Measurements from ENCODE around the gene C1QL2.
A peak's percentile ranks its signal among the peaks of the same experiment; 100 is the strongest.

C1QL2 gene

DNA sequence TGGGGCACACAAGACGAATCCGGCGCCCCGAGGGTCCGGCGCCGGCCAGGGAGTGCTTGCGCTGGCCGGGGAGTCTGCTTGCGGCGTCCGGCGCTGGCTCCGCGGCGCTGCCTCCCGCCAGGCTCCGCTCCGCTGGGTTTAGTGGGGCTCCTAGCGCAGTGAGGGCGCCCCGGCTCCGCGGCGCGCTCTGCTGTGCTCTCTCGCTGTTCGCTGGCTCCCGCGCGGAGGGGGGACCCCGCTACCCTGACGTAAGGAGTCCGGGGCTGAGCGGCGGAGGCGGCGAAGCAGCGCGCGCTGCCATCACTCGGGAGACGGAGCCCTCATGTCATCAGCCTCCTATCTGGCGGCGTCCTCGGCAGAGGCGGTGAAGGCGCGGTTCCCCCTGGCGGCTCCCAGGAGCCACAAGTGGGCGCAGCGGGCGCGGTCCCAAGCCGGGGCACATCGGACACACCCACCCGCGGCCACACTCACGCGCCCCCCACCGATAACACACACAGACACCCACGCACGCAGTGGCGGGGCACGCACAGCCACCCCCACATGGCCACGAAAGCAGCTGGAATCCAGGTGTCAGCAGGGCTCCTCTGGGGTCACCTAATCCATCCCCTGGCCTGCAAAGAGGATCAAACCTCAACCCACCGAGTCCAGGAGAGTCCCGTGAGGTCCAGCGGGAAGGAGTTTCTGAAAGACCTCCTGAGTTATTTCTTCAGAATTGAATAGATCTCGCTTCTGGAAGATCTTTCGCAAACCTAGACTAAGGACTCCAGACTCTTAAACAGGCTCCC, at the start of gene C1QL2:
C1QL2 (minus strand) TSS at position 189 of the 785 bp plus-strand sequence. CDS start 482 bp downstream, outside the sequence.
- no peak for DNase-seq (ENCODE audit: low spot score)

DNA sequence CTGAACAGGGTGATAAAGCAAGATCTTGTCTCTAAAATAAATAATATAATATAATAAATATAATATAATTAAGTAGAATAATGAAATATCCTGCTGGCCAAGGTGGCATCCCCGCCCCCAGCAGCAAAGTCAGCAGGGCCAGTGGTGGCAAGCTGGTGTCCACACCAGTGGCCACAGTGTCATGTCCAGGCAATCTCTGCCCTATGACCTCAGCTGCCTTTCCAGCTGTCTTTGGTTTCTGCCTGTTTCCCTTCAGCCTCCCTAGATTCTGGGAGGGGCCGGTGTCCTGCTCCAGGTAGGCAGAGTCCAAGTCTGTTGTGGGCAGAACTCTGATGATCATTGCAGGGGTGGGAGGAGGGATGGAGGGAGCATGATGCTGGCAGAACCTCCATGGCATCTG, 48.9 kb upstream of the C1QL2 start:
- DNase-seq (ENCODE audit: low spot score), result no peak

DNA sequence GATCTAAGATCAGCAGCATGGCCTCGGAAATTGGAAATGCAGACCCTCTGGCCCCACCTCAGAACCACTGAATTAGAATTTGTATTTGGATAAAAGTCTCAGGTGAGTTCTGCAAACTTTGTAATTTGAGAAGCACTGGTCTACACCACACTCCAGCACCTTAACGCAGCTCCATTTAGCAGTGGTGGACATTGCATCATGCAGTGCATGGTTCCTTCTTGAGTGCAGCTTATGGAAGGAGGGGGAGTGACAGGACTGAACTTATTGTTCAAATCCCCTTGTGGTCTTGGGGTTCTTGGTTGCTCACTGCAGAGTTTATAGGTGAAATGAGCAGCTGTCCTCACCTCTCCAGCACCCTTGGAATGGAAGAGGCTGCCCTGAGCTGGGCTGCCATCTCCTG, 47.6 kb upstream of the C1QL2 start:
- DNase-seq (ENCODE audit: low spot score), result no peak

DNA sequence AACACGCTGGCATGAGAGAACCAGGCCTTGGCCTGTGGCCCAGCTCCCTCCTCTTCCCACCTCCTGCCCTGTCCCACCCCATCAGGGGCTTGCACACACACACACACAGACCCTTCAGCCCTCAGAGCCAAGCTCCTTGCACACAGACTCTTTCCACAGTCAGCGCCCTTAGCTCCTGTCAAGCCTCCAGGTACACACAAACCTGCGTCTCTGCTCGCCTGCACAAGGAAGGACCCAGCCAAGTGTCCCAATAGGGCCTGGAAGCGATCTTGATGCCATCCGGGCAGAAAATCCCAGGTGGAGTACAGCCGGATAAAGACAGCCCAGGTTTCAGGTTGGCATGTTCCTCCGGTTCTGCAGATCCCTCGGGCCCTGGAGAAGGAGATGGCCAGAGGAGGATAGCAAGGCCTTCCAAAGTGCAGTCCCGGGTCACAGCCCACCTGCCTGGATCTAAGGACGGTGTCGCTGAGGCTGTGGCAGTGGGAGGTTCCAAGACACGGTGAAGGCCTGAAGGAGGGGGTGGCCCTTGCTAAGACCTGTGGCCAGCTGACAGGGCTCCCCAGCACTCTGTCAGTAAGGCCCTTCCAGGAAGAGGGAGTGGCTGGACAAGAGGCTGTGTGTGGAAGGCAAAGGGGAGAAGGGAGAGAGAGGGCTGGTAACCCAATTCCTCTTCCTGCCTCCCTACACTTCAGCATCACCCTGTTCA, 46.6 kb upstream of the C1QL2 start:
- peak; percentile 17 for DNase-seq (ENCODE audit: low spot score)

DNA sequence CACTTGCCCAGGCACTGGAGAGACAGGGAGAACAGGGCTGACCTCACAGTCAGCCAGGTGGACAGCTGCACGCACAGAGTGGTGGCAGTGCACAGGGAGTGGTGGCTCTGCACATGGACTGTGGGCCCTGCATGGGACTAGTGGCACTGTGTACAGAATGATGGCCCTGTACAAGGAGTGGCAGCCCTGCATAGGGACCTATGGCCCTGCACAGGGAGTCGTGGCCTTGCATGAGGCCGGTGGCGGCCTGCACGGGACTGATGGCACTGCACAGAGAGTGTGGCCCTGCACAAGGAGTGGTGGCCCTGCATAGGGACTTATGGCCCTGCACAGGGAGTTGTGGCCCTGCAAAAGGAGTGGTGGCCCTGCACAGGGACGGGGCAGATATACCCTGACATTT, 46.0 kb upstream of the C1QL2 start:
- DNase-seq (ENCODE audit: low spot score), result no peak

DNA sequence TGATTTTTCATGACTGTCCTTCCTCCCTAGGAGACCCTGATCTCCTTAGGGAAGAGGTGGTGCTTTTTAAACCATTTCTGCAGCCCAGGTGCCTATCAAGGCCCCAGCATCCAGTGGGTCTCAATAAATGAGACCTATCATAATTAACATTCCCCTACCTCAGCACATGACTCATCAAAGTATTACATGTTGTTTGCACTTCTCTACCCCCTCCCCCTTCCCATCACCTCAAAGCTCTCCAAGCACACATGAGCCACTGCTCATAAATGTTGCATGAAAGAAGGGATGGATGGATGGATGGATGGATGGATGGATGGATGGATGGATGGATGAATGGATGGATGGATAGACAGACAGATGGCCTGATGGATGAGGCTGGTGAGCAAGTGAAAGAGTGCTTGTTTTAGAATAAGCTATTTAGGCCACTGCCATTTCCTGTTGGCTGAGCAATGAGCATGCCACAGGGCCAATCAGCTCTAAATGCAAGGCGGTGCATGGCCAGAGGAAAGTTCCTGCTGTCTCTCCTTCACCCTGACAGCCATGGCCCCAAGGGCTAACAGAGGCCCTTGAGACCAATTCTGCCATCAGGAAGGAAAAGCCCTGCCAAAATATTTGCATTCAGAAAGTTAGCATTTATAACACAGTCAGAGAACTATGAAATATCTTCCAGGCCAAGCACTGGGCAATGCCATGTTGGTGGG, 44.2 kb upstream of the C1QL2 start:
- no peak for DNase-seq (ENCODE audit: low spot score)

DNA sequence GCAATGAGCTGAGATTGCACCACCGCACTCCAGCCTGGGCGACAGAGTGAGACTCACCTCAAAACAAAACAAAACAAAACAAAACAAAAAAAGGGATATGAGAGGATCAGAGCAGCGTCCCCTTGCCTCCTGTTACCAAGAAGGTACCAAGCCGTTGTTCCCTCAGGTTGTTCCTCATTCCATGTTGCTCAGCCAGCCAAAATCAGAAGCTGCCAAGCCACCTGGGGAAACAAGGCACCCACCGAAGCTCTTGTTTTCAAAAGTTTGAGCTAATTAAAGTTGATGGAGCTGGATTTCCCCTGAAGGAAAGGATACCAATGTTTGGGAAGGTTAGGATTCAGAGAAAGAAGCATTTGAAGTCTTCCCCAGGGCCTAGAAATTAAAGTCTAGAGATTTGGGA, 43.3 kb upstream of the C1QL2 start:
- no peak for DNase-seq (ENCODE audit: low spot score)

DNA sequence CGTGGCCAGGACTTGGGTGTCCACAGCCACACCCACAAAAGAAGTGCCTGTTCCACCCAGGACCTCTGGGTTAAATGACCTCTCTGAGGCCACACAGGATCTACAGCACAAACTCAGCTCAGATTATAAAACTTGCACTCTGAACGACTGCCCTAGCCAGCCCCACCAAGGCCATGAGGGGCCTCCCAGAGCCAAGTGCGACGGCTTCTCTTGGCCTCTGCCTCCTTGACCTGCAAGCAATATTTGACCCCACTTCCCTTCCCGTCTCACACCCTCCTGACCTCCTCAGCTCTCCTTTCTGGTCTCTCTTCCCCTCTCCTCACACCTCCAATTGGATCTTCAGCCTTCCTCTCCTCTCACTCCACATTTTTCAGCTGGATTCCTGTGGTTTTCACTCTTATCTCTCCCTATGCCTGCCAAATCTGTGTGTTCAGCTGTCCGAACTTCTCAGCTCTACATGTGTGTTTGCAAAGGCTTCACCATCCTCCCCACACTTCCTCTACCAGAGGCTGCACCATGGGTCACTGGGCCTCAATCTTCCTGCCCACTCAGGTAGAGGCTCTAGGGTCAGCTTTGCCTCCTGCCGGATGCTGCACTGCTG, 39.8 kb upstream of the C1QL2 start:
- DNase-seq (ENCODE audit: low spot score), result no peak

DNA sequence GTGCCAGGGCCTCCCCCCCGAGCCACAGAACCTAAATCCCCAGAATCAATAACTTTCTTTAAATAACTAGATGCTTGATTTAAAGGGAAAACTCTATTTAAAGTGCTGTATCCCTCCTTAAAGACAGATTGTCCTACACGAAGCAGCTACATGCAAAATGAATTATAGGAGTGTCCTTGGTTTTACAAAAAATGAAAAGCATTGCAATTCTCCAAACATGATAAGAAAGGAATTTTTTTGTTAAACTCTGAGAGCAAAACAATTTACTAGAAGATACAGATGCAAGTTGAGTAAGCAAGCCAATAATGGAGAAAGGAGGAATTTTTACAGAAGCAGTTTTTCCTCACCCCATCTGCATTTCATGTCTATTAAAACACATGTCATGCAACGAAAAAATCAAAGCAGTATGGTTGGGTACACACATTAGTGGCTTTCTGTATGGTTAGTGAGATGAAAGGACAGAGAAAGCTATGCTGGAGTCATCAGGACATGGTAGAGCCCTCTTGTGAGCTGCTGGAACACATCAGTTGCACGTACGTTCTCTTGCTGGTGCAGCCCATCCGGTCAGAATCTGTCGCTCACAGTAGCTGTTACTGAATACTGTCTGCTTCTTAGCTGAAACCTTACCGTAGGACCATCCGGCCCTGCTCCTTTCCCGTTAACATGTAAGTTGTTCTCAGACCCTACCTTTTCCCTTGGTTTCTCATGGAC, 39.1 kb upstream of the C1QL2 start:
- no peak for DNase-seq (ENCODE audit: low spot score)

DNA sequence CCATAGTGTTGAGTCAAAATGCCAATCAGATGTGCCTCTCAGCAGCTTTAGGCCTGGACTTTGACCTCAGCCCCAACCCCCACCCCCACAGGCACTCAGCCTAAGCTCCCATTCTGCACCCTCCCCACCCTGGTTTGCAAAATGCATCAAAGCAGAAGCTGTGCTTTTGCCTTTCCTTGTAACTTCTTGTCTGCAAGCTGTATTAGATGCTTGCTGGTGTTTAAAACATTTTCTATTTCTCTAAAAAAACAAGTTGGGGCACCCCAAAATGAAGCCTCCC, 38.5 kb upstream of the C1QL2 start:
- DNase-seq (ENCODE audit: low spot score), result no peak

DNA sequence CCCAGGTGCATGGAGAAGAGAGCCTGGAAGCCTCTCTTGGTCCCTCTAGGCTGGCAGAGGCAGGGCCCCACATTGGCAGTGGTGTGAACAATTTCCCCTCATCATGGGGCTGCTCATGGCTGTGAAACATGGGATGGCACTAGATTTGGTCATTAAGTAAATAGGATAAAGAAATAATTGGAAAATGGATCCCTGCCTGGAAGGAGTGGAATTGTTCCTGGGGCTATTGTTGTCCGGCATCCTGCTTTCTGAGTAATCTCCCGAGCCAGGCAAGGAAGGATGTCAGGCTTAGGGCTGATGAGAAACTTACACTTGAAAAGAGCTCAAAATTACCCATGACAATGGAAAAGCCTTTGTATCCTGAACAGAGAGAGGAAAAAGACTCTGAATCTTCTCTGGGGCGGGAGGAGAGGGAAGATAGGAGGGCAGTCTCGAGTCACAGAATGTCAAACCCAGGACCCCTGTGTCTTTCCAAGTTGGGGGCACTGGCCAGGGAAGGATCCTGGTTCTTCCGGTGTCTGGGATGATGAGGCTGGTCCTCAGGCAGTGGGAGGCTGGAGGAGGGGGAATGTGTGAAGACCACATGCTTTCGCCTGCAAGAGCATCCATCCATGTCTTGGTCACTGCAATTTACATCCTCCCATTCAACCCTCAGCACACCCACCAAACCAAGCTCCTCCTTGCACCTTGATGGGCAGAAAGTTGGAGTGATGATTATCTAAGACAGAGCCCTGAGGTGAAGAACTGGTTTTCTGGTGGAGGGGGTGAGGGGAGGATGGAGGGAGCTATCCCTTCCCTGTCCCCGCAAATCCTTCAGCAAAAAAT, 38.0 kb upstream of the C1QL2 start:
- no peak for DNase-seq (ENCODE audit: low spot score)

DNA sequence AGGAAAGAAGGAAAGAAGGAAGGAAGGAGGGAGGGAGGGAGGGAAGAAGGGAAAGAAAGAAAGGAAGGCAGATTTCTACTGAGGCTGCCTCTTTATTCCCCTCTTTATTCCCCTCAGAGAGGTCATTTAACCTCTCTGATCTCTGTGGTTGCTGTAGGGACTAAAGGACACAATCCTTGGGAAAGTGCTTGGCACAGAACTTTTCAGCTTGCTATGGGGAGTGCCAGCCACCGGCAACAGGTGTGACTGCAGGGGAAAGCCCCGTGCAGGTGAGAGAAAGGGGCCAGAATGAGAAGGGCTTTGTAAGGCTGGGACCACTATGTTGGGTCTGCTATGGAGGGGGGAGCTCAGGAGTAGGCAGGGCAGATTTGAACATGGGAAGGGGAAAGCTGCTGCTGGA, 37.3 kb upstream of the C1QL2 start:
- DNase-seq (ENCODE audit: low spot score), result no peak

DNA sequence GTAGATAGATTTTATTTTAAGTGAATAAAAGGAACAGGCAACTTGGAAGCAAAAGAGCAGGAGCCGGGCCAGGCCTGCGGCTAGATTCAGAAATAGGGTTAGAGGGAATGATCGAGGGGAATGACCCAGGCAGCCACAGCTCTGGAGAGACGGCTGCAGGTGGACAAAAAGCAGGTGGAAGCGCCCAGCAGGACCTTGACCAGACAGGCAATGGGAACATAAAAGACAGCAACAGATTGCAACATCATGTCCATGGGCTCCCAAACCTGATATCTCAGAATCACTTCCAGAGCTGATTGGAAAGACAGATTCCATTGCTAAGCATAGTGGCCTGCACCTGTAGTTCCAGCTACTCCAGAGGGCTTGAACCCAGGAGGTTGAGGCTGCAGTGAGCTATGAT, 36.5 kb upstream of the C1QL2 start:
- no peak for DNase-seq (ENCODE audit: low spot score)

DNA sequence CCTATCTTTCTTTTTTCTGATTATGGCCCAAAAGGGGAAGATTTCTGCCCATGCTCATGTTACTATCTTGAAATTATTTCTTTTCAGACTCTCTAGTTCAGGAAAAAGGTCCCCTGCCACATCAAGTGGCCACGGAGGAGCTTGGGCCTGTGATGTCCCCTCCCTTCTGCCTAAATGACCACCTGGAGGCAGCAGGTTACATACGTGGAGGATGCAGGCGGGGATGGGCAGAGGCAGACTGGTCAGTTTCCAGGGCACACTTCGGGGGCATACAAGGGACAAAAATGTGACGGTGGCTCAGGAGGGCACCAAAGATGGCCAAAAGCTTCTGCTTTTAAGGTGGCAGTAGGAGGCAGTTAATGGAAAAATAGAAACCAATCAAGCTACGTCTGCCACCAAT, 34.3 kb upstream of the C1QL2 start:
- DNase-seq (ENCODE audit: low spot score), result no peak

DNA sequence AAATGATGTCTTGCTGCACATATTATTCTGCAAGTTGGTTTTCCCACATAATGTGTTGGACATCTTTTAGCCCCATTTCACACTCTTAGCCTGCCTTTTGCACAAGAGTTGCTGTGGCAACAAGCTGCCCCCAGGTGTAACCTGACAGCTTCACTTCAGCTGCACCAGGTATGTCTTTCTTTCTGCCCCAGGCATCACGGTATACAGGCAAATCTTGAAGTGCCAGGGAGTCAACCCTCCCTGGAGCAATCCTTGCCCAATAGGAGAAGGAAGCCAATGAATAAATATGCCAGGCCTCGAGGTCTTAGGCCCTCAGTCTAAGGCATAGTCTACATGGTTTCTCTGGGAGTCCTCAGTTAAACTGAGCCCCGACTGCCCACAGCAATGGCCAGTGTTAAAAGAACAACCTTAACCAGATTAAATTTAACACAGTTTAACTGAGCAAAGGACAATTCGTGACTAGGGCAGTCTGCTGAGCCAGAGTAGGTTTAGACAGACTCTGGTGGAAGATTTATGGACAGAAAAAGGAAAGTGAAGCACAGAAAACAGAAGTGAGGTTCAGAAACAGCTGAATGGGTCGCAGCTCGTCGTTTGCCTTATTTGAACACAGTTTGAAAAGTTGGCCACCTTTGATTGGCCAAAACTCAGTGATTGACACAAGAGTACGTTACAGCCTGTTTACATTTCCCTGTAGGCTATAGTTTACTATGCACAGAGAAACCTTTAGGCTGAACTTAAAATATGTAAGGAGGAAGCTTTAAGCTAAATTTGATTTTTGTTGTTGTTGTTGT, 32.0 kb upstream of the C1QL2 start:
- no peak for DNase-seq (ENCODE audit: low spot score)

DNA sequence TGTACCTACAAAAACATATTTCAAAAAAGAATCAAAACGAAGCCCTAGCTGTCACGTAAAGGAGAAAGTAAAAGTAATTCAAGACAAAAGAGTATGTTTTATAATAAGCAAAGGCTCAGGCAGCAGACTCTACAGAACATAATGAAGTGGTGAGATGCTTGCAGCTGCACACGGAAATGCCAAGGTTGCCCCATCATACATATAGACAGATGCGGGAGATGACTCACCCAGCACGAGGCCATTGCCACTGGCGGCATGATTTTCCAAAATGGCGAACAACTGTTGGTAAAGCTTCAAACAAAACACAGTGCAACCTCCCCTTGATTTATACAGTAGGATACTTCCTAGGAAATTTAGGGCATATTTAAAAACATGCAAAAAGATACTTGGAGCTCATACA, 26.0 kb upstream of the C1QL2 start:
- DNase-seq (ENCODE audit: low spot score), result no peak

DNA sequence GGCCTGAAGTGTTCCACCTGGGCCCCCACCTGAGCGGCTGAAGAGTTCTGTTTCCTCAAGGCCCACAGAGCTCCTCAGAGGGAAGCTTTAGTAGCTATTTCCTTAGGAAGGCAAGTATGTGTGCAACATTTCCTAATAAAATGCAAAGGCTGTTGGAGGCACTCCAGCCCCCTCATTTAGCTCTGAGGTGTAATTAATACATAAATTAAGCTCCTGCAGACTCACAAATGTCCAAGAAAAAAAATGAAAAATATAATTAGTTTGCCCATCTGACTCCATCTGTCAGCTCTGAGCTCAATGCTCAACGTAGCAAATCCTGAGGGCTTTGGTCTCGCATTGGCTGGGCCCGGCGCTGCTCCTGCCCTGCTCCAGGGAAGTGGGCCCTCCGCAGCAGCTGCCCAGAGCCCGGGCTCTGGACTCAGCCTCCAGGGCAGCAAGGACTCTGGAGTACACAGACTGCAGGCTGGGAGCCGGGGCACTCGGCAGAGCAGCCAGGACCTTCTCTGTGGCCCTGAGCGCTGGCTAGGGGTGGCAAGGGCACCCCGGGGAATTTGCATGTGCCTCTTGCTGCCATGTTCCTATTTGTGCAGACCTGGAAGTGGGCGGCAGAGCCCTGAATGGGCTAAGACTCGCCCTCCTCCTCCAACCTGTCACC, 23.4 kb upstream of the C1QL2 start:
- DNase-seq (ENCODE audit: low spot score), result peak; percentile 12

DNA sequence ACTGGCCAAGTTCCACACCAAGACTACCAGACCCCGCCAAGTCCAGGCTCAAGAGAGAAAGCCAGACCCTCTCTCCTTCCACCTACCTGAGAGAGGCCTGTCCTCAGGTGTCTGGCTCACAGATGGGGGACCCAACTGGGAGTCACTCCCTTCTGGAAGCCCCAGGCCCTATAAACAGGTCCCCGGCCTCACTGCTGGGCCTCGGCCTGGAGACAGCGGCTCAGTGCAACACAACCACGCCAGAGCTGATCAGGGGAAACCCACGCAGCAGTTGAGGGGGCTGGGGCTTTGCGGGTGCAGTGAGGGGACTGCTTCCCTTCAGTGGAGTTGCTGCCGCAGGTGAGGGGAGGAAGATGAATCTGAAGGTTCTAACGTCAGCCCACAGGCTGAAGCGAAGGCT, 22.8 kb upstream of the C1QL2 start:
- DNase-seq (ENCODE audit: low spot score), result no peak

DNA sequence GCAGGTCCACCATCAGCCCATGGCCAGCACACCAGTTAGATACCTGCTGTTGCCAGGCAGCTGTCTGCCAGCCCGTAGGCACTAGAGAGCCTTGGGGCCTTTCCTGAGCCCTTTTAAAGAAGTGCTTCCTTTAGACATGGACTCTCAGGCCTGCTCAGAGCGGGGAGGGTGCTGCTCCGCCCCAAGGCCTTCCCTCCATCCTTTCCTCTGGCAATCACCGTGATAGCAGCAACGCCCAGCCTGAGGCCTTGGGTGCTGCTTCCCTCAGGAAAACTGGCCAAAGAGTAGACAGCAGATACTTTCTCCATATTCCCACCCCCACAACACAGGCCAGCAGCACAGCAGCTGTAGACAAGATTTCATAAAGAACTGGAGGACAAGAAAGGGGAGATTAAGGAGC, 22.3 kb upstream of the C1QL2 start:
- no peak for DNase-seq (ENCODE audit: low spot score)

DNA sequence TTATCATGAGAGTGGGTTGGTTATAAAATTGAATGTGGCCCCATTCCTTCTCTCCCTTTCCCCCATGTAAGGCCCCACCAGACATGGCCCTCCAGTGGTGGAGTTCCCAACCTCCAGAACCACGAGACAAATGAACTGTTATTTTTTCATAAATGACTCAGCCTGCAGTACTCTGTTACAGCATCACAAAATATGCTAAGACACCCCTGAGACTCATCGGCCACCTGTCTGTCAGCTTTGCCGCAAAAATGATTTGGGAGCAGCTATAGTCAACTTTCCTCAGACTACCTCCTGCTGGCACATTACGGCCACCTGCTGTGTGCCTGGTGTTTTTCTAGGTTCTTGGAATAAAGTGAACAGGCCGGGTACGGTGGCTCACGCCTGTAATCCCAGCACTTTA, 21.4 kb upstream of the C1QL2 start:
- no peak for DNase-seq (ENCODE audit: low spot score)

Data from cerebellar cortex (tissue), 1 donor.